ENCODE results near the gene RNF208. TPM values are rescaled to one million over a fixed set of nuclear protein-coding genes. Genes with fewer than 3 reads are reported as not detected.
A peak's percentile ranks its signal among the peaks of the same experiment; 100 is the strongest.

Gene RNF208
- total and polyA plus RNA-seq, 4 donors: 0.28 to 7.1 (median 2.6) TPM

DNA sequence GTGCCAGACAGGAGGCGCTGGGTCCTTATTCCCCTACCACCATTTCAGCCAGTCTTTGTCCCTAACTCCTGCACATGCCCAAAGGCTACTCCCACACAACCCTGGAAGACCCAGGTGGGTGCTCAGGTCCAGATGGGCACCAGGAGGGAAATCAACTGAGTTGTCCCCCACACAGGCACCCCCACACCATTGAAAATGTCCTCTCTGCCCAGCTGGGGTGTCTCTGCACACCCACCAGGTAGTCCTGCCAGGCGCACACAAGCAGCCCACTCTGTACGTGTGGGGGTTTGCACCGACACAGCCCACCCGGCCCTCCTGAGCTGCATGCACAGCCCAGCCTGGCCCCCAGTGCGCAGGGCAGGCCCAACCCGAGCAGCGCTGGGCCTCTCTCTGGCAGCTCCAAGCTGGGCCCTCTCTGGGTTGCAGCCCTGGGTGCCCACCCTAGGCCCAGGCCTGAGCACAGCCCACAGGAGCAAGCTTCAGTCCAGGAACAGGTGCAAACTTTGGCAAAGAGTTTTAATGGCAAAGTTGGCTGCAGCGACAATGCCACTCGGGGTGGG is 2.2 kb downstream of the RNF208 start:
- Histone ChIP-seq H3K9ac (ENCODE audit: low read depth in 1 of 2, low read length in 2 of 2) (no peak overlapping the region), H3K4me1 (ENCODE audit: control insufficient read depth in 4 of 4, insufficient read depth in 4 of 4, low read length in 3 of 4) (peaks cover 10 to 30% (median 19%) of the 10 kb centered on the region in 4 donors), H3K27ac (ENCODE audit: low read depth in 1 of 2, low read length in 2 of 2) (no peak overlapping the region), H3K4me3 (ENCODE audit: low read depth in 1 of 3, low read length in 3 of 3) (no peak overlapping the region), H3K9me3 (ENCODE audit: control insufficient read depth in 4 of 4, low read length in 3 of 4) (no peaks in the 10 kb centered on the region), H3K27me3 (ENCODE audit: control insufficient read depth in 4 of 4, insufficient read depth in 4 of 4, low read length in 3 of 4) (no peaks in the 10 kb centered on the region), H3K36me3 (ENCODE audit: control insufficient read depth in 4 of 4, insufficient read depth in 3 of 4, low read depth in 1 of 4, low read length in 3 of 4) (peaks cover 0 to 4% (median under 1%) of the 10 kb centered on the region in 4 donors)
- TF ChIP-seq JUND (IDR thresholded peaks at IDR 0.05) (no peak), EGR1 (IDR thresholded peaks at IDR 0.05; ENCODE audit: low read depth in 2 of 2) (no peak), YY1 (IDR thresholded peaks at IDR 0.05) (no peak), HNF4A (conservative IDR thresholded peaks at IDR 0.05) (no peak), FOXA1 (IDR thresholded peaks at IDR 0.05) (no peak), MAX (IDR thresholded peaks at IDR 0.05) (no peak), FOXA2 (IDR thresholded peaks at IDR 0.05) (no peak), TAF1 (conservative IDR thresholded peaks at IDR 0.05) (no peak)
- TF ChIP-seq, protein P1, sequence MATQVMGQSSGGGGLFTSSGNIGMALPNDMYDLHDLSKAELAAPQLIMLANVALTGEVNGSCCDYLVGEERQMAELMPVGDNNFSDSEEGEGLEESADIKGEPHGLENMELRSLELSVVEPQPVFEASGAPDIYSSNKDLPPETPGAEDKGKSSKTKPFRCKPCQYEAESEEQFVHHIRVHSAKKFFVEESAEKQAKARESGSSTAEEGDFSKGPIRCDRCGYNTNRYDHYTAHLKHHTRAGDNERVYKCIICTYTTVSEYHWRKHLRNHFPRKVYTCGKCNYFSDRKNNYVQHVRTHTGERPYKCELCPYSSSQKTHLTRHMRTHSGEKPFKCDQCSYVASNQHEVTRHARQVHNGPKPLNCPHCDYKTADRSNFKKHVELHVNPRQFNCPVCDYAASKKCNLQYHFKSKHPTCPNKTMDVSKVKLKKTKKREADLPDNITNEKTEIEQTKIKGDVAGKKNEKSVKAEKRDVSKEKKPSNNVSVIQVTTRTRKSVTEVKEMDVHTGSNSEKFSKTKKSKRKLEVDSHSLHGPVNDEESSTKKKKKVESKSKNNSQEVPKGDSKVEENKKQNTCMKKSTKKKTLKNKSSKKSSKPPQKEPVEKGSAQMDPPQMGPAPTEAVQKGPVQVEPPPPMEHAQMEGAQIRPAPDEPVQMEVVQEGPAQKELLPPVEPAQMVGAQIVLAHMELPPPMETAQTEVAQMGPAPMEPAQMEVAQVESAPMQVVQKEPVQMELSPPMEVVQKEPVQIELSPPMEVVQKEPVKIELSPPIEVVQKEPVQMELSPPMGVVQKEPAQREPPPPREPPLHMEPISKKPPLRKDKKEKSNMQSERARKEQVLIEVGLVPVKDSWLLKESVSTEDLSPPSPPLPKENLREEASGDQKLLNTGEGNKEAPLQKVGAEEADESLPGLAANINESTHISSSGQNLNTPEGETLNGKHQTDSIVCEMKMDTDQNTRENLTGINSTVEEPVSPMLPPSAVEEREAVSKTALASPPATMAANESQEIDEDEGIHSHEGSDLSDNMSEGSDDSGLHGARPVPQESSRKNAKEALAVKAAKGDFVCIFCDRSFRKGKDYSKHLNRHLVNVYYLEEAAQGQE (IDR thresholded peaks at IDR 0.05): no peak
- TF ChIP-seq, protein P2, sequence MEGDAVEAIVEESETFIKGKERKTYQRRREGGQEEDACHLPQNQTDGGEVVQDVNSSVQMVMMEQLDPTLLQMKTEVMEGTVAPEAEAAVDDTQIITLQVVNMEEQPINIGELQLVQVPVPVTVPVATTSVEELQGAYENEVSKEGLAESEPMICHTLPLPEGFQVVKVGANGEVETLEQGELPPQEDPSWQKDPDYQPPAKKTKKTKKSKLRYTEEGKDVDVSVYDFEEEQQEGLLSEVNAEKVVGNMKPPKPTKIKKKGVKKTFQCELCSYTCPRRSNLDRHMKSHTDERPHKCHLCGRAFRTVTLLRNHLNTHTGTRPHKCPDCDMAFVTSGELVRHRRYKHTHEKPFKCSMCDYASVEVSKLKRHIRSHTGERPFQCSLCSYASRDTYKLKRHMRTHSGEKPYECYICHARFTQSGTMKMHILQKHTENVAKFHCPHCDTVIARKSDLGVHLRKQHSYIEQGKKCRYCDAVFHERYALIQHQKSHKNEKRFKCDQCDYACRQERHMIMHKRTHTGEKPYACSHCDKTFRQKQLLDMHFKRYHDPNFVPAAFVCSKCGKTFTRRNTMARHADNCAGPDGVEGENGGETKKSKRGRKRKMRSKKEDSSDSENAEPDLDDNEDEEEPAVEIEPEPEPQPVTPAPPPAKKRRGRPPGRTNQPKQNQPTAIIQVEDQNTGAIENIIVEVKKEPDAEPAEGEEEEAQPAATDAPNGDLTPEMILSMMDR (IDR thresholded peaks at IDR 0.05; ENCODE audit: low read depth, low read length, missing input control): no peak
- DNase-seq (ENCODE audit: low spot score): no peak
- WGBS: 96% methylated on average over 10 of the region's 10 CpGs

DNA sequence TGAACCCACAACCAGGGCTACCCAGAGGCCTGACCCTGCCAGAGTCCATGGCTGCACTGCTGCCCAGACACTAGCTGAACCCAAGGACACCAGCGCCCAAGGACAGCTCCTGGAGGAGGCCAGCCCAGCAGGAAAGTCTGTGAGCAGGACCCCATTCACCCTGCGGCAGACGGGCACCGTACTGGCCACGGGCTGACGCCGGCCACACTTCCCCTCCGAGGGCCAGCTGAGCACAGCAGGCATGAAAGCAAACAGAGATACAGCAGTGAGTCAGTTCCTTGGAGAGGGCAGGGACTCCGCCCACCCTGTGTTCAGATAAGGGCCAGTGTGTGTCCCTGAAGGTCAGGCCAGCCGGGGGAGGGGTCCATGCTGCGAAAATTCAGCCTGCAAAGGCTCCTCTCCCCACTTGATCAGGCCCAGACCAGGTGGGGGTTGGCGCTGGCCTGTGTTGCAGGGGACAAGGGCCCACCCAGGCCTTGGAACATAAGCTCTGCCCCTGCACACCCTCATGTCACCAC is 3.2 kb downstream of the RNF208 start:
- TF ChIP-seq FOXA1 (IDR thresholded peaks at IDR 0.05) (no peak), EGR1 (IDR thresholded peaks at IDR 0.05; ENCODE audit: low read depth in 2 of 2) (no peak), NR2F2 (IDR thresholded peaks at IDR 0.05) (no peak)
- peak; percentile 65 for DNase-seq (ENCODE audit: low spot score)
- Histone ChIP-seq H3K9me3 (ENCODE audit: control insufficient read depth in 4 of 4, low read length in 3 of 4) (no peaks in the 10 kb centered on the region), H3K27ac (ENCODE audit: low read depth in 1 of 2, low read length in 2 of 2) (no peak overlapping the region), H3K4me1 (ENCODE audit: control insufficient read depth in 4 of 4, insufficient read depth in 4 of 4, low read length in 3 of 4) (peaks cover 6 to 26% (median 14%) of the 10 kb centered on the region in 4 donors), H3K27me3 (ENCODE audit: control insufficient read depth in 4 of 4, insufficient read depth in 4 of 4, low read length in 3 of 4) (no peaks in the 10 kb centered on the region), H3K4me3 (ENCODE audit: low read depth in 1 of 3, low read length in 3 of 3) (no peak overlapping the region), H3K36me3 (ENCODE audit: control insufficient read depth in 4 of 4, insufficient read depth in 3 of 4, low read depth in 1 of 4, low read length in 3 of 4) (peaks cover 0 to 5% (median under 1%) of the 10 kb centered on the region in 4 donors), H3K9ac (ENCODE audit: low read depth in 1 of 2, low read length in 2 of 2) (no peak overlapping the region)
- 64% methylated on average over 12 of the region's 12 CpGs for WGBS

GRCh38 chr9:137218212-137218753 is 3.8 kb downstream of the RNF208 start:
- no peaks in the 10 kb centered on the region for H3K9me3 ChIP-seq (ENCODE audit: control insufficient read depth in 4 of 4, low read length in 3 of 4)
- WGBS: 90% methylated on average over 30 of the region's 30 CpGs
- H3K4me3 ChIP-seq (ENCODE audit: low read depth in 1 of 3, low read length in 3 of 3): no peak overlapping the region
- no peak overlapping the region for H3K27ac ChIP-seq (ENCODE audit: low read depth in 1 of 2, low read length in 2 of 2)
- H3K9ac ChIP-seq (ENCODE audit: low read depth in 1 of 2, low read length in 2 of 2): no peak overlapping the region
- no peak for DNase-seq (ENCODE audit: low spot score)
- peaks cover 6 to 24% (median 13%) of the 10 kb centered on the region in 4 donors for H3K4me1 ChIP-seq (ENCODE audit: control insufficient read depth in 4 of 4, insufficient read depth in 4 of 4, low read length in 3 of 4)
- H3K27me3 ChIP-seq (ENCODE audit: control insufficient read depth in 4 of 4, insufficient read depth in 4 of 4, low read length in 3 of 4): no peaks in the 10 kb centered on the region
- peaks cover 0 to 5% (median under 1%) of the 10 kb centered on the region in 4 donors for H3K36me3 ChIP-seq (ENCODE audit: control insufficient read depth in 4 of 4, insufficient read depth in 3 of 4, low read depth in 1 of 4, low read length in 3 of 4)
- TF ChIP-seq, protein P3, sequence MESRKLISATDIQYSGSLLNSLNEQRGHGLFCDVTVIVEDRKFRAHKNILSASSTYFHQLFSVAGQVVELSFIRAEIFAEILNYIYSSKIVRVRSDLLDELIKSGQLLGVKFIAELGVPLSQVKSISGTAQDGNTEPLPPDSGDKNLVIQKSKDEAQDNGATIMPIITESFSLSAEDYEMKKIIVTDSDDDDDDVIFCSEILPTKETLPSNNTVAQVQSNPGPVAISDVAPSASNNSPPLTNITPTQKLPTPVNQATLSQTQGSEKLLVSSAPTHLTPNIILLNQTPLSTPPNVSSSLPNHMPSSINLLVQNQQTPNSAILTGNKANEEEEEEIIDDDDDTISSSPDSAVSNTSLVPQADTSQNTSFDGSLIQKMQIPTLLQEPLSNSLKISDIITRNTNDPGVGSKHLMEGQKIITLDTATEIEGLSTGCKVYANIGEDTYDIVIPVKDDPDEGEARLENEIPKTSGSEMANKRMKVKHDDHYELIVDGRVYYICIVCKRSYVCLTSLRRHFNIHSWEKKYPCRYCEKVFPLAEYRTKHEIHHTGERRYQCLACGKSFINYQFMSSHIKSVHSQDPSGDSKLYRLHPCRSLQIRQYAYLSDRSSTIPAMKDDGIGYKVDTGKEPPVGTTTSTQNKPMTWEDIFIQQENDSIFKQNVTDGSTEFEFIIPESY (IDR thresholded peaks at IDR 0.05): no peak
- TF ChIP-seq SP1 (IDR thresholded peaks at IDR 0.05) (no peak), FOXA2 (IDR thresholded peaks at IDR 0.05) (no peak), HNF4A (conservative IDR thresholded peaks at IDR 0.05) (no peak), EGR1 (IDR thresholded peaks at IDR 0.05; ENCODE audit: low read depth in 2 of 2) (no peak), MAX (IDR thresholded peaks at IDR 0.05) (no peak)
- TF ChIP-seq, protein P1 (IDR thresholded peaks at IDR 0.05): no peak
